Measurements from ENCODE around the gene PDE6G.

PDE6G gene

DNA sequence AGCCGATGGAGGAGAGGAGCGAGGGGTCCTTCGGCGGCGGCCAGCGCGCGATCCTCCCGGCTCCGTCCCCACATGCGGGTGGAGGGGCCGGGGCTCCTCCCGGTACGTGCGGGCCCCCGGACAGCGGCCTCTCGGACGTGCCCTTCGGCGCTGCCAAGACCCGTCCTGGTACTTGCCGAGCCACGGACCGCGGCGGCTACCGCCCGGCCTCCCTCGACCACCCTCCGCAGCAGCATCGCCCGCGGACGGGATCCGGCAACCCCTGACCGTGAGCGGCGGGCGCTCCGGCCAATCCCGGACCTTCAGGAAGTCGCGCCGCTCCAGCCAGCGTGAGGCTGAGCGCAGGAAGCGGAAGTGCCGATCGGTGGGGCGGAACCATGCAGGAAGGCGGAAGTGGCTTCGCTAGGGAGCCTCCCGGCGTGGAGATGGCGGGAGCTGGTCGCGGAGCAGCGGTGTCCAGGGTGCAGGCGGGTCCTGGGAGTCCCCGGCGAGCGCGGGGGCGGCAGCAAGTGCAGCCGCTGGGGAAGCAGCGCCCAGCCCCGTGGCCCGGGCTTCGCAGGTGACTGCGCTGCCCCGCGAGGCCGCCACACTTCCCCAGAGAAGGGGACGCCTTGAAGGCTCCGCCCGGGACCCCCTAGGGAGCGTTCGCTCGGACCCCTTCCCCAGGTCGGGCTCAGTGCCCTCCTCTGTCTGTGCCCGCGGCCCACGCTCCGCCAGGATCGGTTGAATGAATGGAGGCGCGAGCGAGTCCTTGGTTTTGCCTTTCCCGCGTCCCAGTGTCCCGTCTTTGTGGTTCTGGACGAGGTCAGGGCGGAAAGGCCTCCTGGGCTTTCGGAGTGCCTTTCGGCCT is 10.2 kb upstream of the PDE6G start, which contains the start of the genes CCDC137 and OXLD1:
TSS of gene CCDC137 (plus strand) at position 396 of the 850 bp plus-strand sequence. CDS start at position 426, 30 bp downstream.
TSS of gene OXLD1 (minus strand) at position 264 of the 850 bp plus-strand sequence. CDS start at position 236, 28 bp downstream.
- DNase-seq (ENCODE audit: low spot score) (peak; percentile 98), ATAC-seq (ENCODE audit: low read depth) (peak; percentile 98)
- TF ChIP-seq, protein P1, sequence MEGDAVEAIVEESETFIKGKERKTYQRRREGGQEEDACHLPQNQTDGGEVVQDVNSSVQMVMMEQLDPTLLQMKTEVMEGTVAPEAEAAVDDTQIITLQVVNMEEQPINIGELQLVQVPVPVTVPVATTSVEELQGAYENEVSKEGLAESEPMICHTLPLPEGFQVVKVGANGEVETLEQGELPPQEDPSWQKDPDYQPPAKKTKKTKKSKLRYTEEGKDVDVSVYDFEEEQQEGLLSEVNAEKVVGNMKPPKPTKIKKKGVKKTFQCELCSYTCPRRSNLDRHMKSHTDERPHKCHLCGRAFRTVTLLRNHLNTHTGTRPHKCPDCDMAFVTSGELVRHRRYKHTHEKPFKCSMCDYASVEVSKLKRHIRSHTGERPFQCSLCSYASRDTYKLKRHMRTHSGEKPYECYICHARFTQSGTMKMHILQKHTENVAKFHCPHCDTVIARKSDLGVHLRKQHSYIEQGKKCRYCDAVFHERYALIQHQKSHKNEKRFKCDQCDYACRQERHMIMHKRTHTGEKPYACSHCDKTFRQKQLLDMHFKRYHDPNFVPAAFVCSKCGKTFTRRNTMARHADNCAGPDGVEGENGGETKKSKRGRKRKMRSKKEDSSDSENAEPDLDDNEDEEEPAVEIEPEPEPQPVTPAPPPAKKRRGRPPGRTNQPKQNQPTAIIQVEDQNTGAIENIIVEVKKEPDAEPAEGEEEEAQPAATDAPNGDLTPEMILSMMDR (IDR thresholded peaks at IDR 0.05; ENCODE audit: poor library complexity, severe bottlenecking): no peak
- Histone ChIP-seq H3K27ac (ENCODE audit: poor library complexity, severe bottlenecking) (peak within 1 kb of the TSS; percentile 75), H3K27me3 (ENCODE audit: insufficient read depth, poor library complexity, severe bottlenecking) (no peaks in the 10 kb centered on the region), H3K4me1 (ENCODE audit: insufficient read depth, poor library complexity, severe bottlenecking) (peaks cover 10% of the 10 kb centered on the region), H3K36me3 (ENCODE audit: low read depth) (peaks cover 50% of the 10 kb centered on the region), H3K4me3 (ENCODE audit: severe bottlenecking) (peak within 1 kb of the TSS; percentile 69), H3K9me3 (ENCODE audit: severe bottlenecking) (no peaks in the 10 kb centered on the region)

- peak overlapping the region; percentile 75 for H3K27ac ChIP-seq (ENCODE audit: poor library complexity, severe bottlenecking)
- peak overlapping the region; percentile 69 for H3K4me3 ChIP-seq (ENCODE audit: severe bottlenecking)
- no peaks in the 10 kb centered on the region for H3K9me3 ChIP-seq (ENCODE audit: severe bottlenecking)
- H3K4me1 ChIP-seq (ENCODE audit: insufficient read depth, poor library complexity, severe bottlenecking): peaks cover 10% of the 10 kb centered on the region
- ATAC-seq (ENCODE audit: low read depth) (no peak; the same call in 2 of the 3 replicates), DNase-seq (ENCODE audit: low spot score) (no peak)
- TF ChIP-seq, protein P1 (IDR thresholded peaks at IDR 0.05; ENCODE audit: poor library complexity, severe bottlenecking): no peak
- peaks cover 44% of the 10 kb centered on the region for H3K36me3 ChIP-seq (ENCODE audit: low read depth)
- no peaks in the 10 kb centered on the region for H3K27me3 ChIP-seq (ENCODE audit: insufficient read depth, poor library complexity, severe bottlenecking)
These were observed 9.7 kb upstream of the PDE6G start for GRCh38 chr17:81666092-81666341.

GRCh38 chr17:81665205-81666091 is 9.1 kb upstream of the PDE6G start:
- Histone ChIP-seq H3K9me3 (ENCODE audit: severe bottlenecking) (no peaks in the 10 kb centered on the region), H3K36me3 (ENCODE audit: low read depth) (peaks cover 39% of the 10 kb centered on the region), H3K4me3 (ENCODE audit: severe bottlenecking) (peak overlapping the region; percentile 69), H3K27me3 (ENCODE audit: insufficient read depth, poor library complexity, severe bottlenecking) (no peaks in the 10 kb centered on the region), H3K4me1 (ENCODE audit: insufficient read depth, poor library complexity, severe bottlenecking) (peaks cover 10% of the 10 kb centered on the region), H3K27ac (ENCODE audit: poor library complexity, severe bottlenecking) (peak overlapping the region; percentile 75)
- TF ChIP-seq, protein P1 (IDR thresholded peaks at IDR 0.05; ENCODE audit: poor library complexity, severe bottlenecking): no peak
- ATAC-seq (ENCODE audit: low read depth) (peak; percentile 10), DNase-seq (ENCODE audit: low spot score) (no peak)

DNA sequence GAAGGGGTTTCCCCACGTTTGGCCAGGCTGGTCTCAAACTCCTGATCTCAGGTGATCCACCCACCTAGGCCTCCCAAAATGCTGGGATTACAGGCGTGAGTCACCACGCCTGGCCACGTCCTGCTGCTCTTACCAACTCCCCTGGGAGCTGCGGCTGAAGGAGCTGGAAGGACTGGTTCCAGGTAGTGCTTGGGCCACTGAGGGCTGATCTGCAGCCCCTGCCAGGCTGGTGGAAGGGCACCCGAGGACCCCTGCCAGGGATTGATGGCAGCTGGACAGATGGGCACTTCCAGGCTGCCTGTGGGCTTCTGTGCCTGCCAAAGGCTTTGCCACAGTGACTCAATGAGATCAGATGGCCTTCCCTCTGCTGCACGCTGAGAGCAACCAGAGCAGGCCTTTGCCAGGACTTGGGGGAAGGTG is 7.7 kb upstream of the PDE6G start:
- Histone ChIP-seq H3K4me3 (ENCODE audit: severe bottlenecking) (no peak overlapping the region), H3K4me1 (ENCODE audit: insufficient read depth, poor library complexity, severe bottlenecking) (peaks cover 17% of the 10 kb centered on the region), H3K27me3 (ENCODE audit: insufficient read depth, poor library complexity, severe bottlenecking) (no peaks in the 10 kb centered on the region), H3K27ac (ENCODE audit: poor library complexity, severe bottlenecking) (no peak overlapping the region), H3K9me3 (ENCODE audit: severe bottlenecking) (no peaks in the 10 kb centered on the region), H3K36me3 (ENCODE audit: low read depth) (peaks cover 25% of the 10 kb centered on the region)
- TF ChIP-seq, protein P1 (IDR thresholded peaks at IDR 0.05; ENCODE audit: poor library complexity, severe bottlenecking): no peak
- DNase-seq (ENCODE audit: low spot score) (no peak), ATAC-seq (ENCODE audit: low read depth) (no peak)
